Tibial nerve (tissue), 4 donors: ENCODE results near the gene GPANK1.

Experiments
- EP300 ChIP-seq, 2 donors: sonication (generic); formaldehyde crosslinking; IDR thresholded peaks; one replicate each; pipeline ENCODE4 v1.6.1; 2017; ENCODE audit warnings: antibody characterized with exemption in 2 of 2, mild to moderate bottlenecking in 1 of 2
- POLR2A ChIP-seq, 2 donors: fragments of 450-650 bp; IDR thresholded peaks; one replicate each; pipeline ENCODE4 v1.6.1; 2017; ENCODE audit warnings: antibody characterized with exemption in 2 of 2, mild to moderate bottlenecking in 2 of 2, moderate library complexity in 2 of 2
- TF ChIP-seq, protein P1 (sequence below), 5 experiments: fragments of 200-600 bp in 3 of 5; fragments of 450-650 bp in 2 of 5; sonication (generic) in 3 of 5; IDR thresholded peaks; one replicate each; pipeline ENCODE4 v1.5.1; 2016 to 2019; ENCODE audit warnings: antibody characterized with exemption in 5 of 5, mild to moderate bottlenecking in 3 of 5, moderate library complexity in 2 of 5

DNA sequence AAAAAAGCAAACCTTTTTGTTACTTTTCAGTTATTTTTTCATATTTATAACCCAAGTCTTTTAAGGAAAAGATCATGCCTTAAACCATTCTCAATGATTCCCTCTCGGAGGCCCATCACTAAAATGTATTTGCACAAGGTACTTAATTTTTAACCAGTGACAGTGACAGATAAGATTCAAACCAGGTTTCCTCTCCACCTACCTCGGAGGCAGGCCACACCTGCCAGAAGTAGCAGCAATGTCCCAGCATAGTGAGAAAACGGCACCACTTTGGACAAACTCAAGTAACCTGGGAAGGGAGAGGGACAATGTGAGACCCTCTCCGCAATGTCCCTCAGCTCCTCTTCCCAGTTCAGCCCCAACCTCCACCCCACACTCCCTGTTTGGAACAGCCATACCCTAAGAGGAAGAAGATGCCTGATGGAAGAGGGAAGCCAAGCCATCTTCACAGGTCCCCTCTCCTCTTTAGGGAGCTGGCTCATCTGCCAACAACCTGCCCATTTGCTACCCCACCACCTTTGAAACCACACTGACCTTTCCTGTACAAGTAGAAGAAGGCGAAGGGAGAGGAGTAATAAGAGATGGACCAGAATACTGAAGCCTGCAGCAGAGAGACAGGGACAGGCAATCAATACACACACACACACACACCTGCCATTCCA, 36.1 kb upstream of the GPANK1 start:
- TF ChIP-seq, protein P1, sequence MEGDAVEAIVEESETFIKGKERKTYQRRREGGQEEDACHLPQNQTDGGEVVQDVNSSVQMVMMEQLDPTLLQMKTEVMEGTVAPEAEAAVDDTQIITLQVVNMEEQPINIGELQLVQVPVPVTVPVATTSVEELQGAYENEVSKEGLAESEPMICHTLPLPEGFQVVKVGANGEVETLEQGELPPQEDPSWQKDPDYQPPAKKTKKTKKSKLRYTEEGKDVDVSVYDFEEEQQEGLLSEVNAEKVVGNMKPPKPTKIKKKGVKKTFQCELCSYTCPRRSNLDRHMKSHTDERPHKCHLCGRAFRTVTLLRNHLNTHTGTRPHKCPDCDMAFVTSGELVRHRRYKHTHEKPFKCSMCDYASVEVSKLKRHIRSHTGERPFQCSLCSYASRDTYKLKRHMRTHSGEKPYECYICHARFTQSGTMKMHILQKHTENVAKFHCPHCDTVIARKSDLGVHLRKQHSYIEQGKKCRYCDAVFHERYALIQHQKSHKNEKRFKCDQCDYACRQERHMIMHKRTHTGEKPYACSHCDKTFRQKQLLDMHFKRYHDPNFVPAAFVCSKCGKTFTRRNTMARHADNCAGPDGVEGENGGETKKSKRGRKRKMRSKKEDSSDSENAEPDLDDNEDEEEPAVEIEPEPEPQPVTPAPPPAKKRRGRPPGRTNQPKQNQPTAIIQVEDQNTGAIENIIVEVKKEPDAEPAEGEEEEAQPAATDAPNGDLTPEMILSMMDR (IDR thresholded peaks at IDR 0.05) = no peak
- no peak for TF ChIP-seq EP300 (IDR thresholded peaks at IDR 0.05)
- TF ChIP-seq POLR2A (IDR thresholded peaks at IDR 0.05) = no peak
